ENCODE measurements around the gene LRRN2. TPM values are rescaled to one million over a fixed set of nuclear protein-coding genes. Genes with fewer than 3 reads are reported as not detected.

LRRN2 gene
- total and polyA plus RNA-seq, 2 donors (not counting 3 experiments of a cell fraction or from before 2014, with no cell fraction given), result not detected

- CTCF ChIA-PET, result no interaction called here
- dilution Hi-C loops (cut with MboI; ENCODE audit: extremely low pct_ligation_motif_present, low sequenced_read_pairs), result no loop called here
These were observed 25.8 kb upstream of the LRRN2 start for GRCh38 chr1:204711103-204711946.

More at GRCh38 chr1:204711103-204711946, 25.8 kb upstream of the LRRN2 start:
- Histone ChIP-seq H2AFZ (ENCODE audit: low read depth, low read length) (no peak overlapping the region), H3K4me3 (replicated peaks in 1 of 3; ENCODE audit: insufficient read depth in 1 of 3, low read depth in 1 of 3, low read length in 3 of 3) (no peak overlapping the region), H3K4me1 (ENCODE audit: control insufficient read depth, extremely low read depth, insufficient read depth, low read length) (no peaks in the 10 kb centered on the region), H3K9me3 (replicated peaks; ENCODE audit: control insufficient read depth, insufficient read depth, low read length) (no peaks in the 10 kb centered on the region), H3K9me1 (replicated peaks; ENCODE audit: control insufficient read depth, extremely low read depth, insufficient read depth, low read length) (no peaks in the 10 kb centered on the region), H4K20me1 (replicated peaks; ENCODE audit: control insufficient read depth, extremely low read depth, insufficient read depth, low read length) (no peaks in the 10 kb centered on the region), H3K36me3 (ENCODE audit: control insufficient read depth in 2 of 2, extremely low read depth in 1 of 2, insufficient read depth in 2 of 2, low read length in 2 of 2) (no peaks in the 10 kb centered on the region), H3K9ac (replicated peaks; ENCODE audit: extremely low read depth, insufficient read depth, low read length) (no peak overlapping the region), H3K4me2 (ENCODE audit: insufficient read depth, low read length) (no peak overlapping the region), H3K79me2 (ENCODE audit: control insufficient read depth, insufficient read depth, low read length) (no peaks in the 10 kb centered on the region), H3K27me3 (ENCODE audit: control insufficient read depth in 2 of 2, insufficient read depth in 2 of 2, low read length in 2 of 2) (peaks cover 41 to 46% of the 10 kb centered on the region in 2 experiments), H3K27ac (ENCODE audit: insufficient read depth, low read depth, low read length) (no peak overlapping the region)
- intact Hi-C loops (cut with micrococcal nuclease), result no loop called here
- POLR2A ChIA-PET, result no interaction called here
- no peak for FAIRE-seq
- no peak for TF ChIP-seq JUN (IDR thresholded peaks at IDR 0.05; ENCODE audit: borderline replicate concordance, insufficient read depth, insufficient read length, low read depth)
- no peak for TF ChIP-seq POLR2A (IDR thresholded peaks at IDR 0.05; ENCODE audit: low read depth, low read length)
- no peak for TF ChIP-seq MYC (IDR thresholded peaks at IDR 0.05; ENCODE audit: low read depth, low read length)
- no peak for TF ChIP-seq FOS (IDR thresholded peaks at IDR 0.05; ENCODE audit: borderline replicate concordance, insufficient read depth, low read length)
- no peak for TF ChIP-seq GATA2 (IDR thresholded peaks at IDR 0.05; ENCODE audit: insufficient read depth, insufficient read length, low read depth, low read length)
- no peak for TF ChIP-seq POLR2AphosphoS5 (IDR thresholded peaks at IDR 0.05; ENCODE audit: insufficient read depth, low read depth, low read length)
- TF ChIP-seq MAX (IDR thresholded peaks at IDR 0.05; ENCODE audit: insufficient read depth, insufficient read length), result no peak
- TF ChIP-seq CTCF (IDR thresholded peaks at IDR 0.05; ENCODE audit: extremely low read depth in 1 of 2, insufficient read depth in 1 of 2, low read depth in 1 of 2, low read length in 2 of 2), result no peak
- no peak for TF ChIP-seq EZH2 (IDR thresholded peaks at IDR 0.05; ENCODE audit: borderline replicate concordance, low read depth, low read length, severe bottlenecking)
- no peak for DNase-seq (ENCODE audit: low read depth, low spot score)
- BruUV-seq (replicated peaks), result no TSS peak
